ENCODE results near the gene TTC9B. TPM values are rescaled to one million over a fixed set of nuclear protein-coding genes. Genes with fewer than 3 reads are reported as not detected.

The TTC9B gene
- total and polyA plus RNA-seq, 2 of the 13 experiments (the other 11 are each of a cell fraction or from before 2014, with no cell fraction given), result not detected

- FAIRE-seq (no peak), ATAC-seq (no peak), DNase-seq (ENCODE audit: low spot score) (no peak)
- Histone ChIP-seq H4K20me1 (ENCODE audit: insufficient read depth, low read length) (no peaks in the 10 kb centered on the region), H2AFZ (ENCODE audit: low read length) (no peak overlapping the region), H3K27ac (ENCODE audit: extremely low read length, insufficient read depth, low read length) (no peak overlapping the region), H3K27me3 (ENCODE audit: control insufficient read depth in 1 of 2, insufficient read depth in 2 of 2, low read length in 2 of 2) (no peaks in the 10 kb centered on the region), H3K36me3 (replicated peaks in 1 of 2; ENCODE audit: control insufficient read depth in 1 of 2, insufficient read depth in 2 of 2, low read length in 2 of 2) (peaks cover 31 to 42% of the 10 kb centered on the region in 2 experiments; a peak in 4 of 5 replicates), H3K9me3 (ENCODE audit: low read length) (no peaks in the 10 kb centered on the region), H3K4me2 (ENCODE audit: low read depth, low read length) (no peak overlapping the region), H3K79me2 (ENCODE audit: insufficient read depth, low read length) (no peaks in the 10 kb centered on the region), H3K4me1 (ENCODE audit: insufficient read depth, low read length) (peaks cover 35% of the 10 kb centered on the region), H3K4me3 (replicated peaks in 1 of 3; ENCODE audit: insufficient read depth in 1 of 3, low read depth in 2 of 3, low read length in 3 of 3) (no peak overlapping the region), H3K9ac (ENCODE audit: insufficient read depth, low read depth, low read length) (no peak overlapping the region)
- intact Hi-C loops (cut with micrococcal nuclease; ENCODE audit: unreplicated experiment), result no loop called here
- TF ChIP-seq HMGXB4 (CRISPR knock-in tag; IDR thresholded peaks at IDR 0.05; ENCODE audit: borderline replicate concordance in 1 of 2, low read depth in 1 of 2) (no peak), ZNF800 (CRISPR knock-in tag; IDR thresholded peaks at IDR 0.05) (no peak), JUND (CRISPR knock-in tag; IDR thresholded peaks at IDR 0.05) (no peak)
- CTCF ChIA-PET (ENCODE audit: low intra/inter-chr PET ratio, low total read pairs), result no interaction called here
- WGBS (ENCODE audit: low lambda C conversion rate), result 94% methylated on average over 14 of the region's 22 CpGs
- BruUV-seq (replicated peaks), result no TSS peak
- POLR2A ChIA-PET, result no interaction called here
- in situ Hi-C loops (cut with HindIII; ENCODE audit: extremely low pct_ligation_motif_present, low pct_unique_long_range_greater_than_20kb), result no loop called here
Measured at GRCh38 chr19:40234429-40235237, 16.4 kb upstream of the TTC9B start.
